Psoas muscle (tissue), 8 donors: ENCODE measurements around the gene GMEB2. TPM values are rescaled to one million over a fixed set of nuclear protein-coding genes. Genes with fewer than 3 reads are reported as not detected.
A peak's percentile ranks its signal among the peaks of the same experiment; 100 is the strongest.

Experiments
- ATAC-seq, 4 donors: fragments of 200-7000 bp; cut with Tn5 transposase; one replicate each; pipeline ENCODE4 v1.9.1; 2020; ENCODE audit warnings: moderate library complexity in 3 of 4, mild to moderate bottlenecking in 2 of 4
- DNase-seq, 2 donors: peaks; one replicate each; pipeline ENCODE4 v3.0.0-alpha.2; 2020
- H3K27ac ChIP-seq: fragments of 200-600 bp; one replicate; pipeline ENCODE4 v1.8.0; 2022
- H3K27me3 ChIP-seq, 3 donors: fragments of 200-600 bp in 1 of 3; one replicate each; pipeline versions ENCODE4 v1.6.1 to v1.8.0; 2013 to 2022; ENCODE audit warnings: low read length in 2 of 3, mild to moderate bottlenecking in 2 of 3, moderate library complexity in 1 of 3; ENCODE audit not compliant: insufficient read depth in 3 of 3
- H3K36me3 ChIP-seq, 2 donors: fragments of 200-600 bp in 1 of 2; one replicate each; pipeline versions ENCODE4 v1.6.1 to v1.8.0; 2013 to 2022; ENCODE audit warnings: low read depth in 1 of 2, mild to moderate bottlenecking in 1 of 2, moderate library complexity in 1 of 2; ENCODE audit not compliant: insufficient read depth in 1 of 2
- H3K4me1 ChIP-seq: fragments of 200-600 bp; one replicate; pipeline ENCODE4 v1.8.0; 2022
- H3K4me3 ChIP-seq: fragments of 200-600 bp; one replicate; pipeline ENCODE4 v1.8.0; 2022; ENCODE audit warnings: mild to moderate bottlenecking
- H3K9me3 ChIP-seq: fragments of 200-600 bp; one replicate; pipeline ENCODE4 v1.8.0; 2022
- CTCF ChIP-seq: fragments of 200-600 bp; IDR thresholded peaks from one replicate; pipeline ENCODE4 v1.8.0; 2022; ENCODE audit warnings: antibody characterized with exemption
- WGBS, 3 donors: extraction: QIAGEN DNeasy Blood & Tissue Kit; methylation state at CpG; one replicate each; pipeline versions ENCODE4 v1.1.6 to v1.1.7; 2013; 5-methylcytosine and 5-hydroxymethylcytosine counted together
- intact Hi-C, 2 donors: fragments of 100-400 bp; cut with DNase I; formaldehyde crosslinking; loops; one replicate each; pipeline versions ENCODE4 v1.11.0 to v1.14.2; 2022
- polyA plus RNA-seq, 3 donors: library from polyadenylated mRNA; stranded (reverse); fragments of 200-250 nt; gene quantifications; one replicate each; pipeline ENCODE4 v1.2.3, GENCODE V29; 2013
- total RNA-seq, 4 donors: library from RNA; stranded (reverse); fragmentation: NEBNext Ultra II Directional in 2 of 4; extraction: Animal tissue kit (Norgen Biotek cat#: 25700) in 2 of 4; gene quantifications; one replicate each; pipeline versions ENCODE4 v1.2.1 to v1.2.4, GENCODE V29; 2021 to 2023
- donor health status: healthy with polysubstance abuse.
- donor health status: DM: no; HTN: no; CAD: no; lungs with moderate emphysema.
- donor health status: Bipolar disorder and iron deficiency.
- donor health status: healthy.
- donor health status: DM: yes; HTN: yes; CAD: no.
- donor health status: DM: no; HTN: no; CAD: no.
- donor health status: DM: no; HTN: no; CAD: no.
- donor health status: DM: yes; HTN: yes; CAD: no.

The GMEB2 gene
- total and polyA plus RNA-seq, 7 donors: 5.4 to 10.1 (median 8.5) TPM

DNA sequence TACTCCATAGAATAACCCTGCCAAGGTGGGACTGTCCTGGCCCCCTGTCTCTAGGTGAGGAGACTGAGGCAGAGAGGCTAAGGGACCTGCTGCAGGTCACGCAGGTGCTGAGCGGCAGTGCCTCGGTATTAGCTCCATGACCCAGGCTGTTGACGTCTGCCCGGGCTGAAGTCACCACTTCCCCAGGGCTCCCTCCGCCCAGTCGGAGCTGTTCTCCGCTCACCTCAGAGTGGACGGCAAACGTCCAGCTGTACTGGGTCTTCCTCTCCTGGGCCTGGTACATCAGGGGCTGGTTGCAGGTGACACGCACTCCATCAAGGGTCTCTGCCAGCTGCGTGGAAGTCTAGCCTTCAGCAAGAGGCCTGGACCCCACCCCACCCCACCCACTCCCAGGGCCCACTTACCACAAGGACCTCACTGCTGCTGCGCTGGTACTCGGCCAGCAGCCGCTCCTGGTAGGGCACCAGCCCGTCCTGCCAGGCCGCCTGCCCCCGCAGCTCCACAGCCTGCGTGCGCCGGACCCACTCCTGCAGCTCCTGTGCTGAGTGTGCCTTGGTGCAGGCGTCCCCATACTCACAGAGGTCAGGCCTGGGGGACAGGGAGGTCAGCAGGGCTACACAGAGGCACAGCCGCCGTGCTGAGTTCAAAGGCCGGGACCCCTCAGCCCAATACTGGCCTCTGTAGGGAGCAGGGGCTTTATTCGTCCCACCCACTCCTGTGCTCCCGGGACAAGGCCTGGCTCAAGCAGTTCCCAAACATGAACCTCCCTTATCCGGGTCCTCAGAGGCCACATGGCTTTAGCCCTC, 56.4 kb downstream of the GMEB2 start:
- ATAC-seq: no peak

DNA sequence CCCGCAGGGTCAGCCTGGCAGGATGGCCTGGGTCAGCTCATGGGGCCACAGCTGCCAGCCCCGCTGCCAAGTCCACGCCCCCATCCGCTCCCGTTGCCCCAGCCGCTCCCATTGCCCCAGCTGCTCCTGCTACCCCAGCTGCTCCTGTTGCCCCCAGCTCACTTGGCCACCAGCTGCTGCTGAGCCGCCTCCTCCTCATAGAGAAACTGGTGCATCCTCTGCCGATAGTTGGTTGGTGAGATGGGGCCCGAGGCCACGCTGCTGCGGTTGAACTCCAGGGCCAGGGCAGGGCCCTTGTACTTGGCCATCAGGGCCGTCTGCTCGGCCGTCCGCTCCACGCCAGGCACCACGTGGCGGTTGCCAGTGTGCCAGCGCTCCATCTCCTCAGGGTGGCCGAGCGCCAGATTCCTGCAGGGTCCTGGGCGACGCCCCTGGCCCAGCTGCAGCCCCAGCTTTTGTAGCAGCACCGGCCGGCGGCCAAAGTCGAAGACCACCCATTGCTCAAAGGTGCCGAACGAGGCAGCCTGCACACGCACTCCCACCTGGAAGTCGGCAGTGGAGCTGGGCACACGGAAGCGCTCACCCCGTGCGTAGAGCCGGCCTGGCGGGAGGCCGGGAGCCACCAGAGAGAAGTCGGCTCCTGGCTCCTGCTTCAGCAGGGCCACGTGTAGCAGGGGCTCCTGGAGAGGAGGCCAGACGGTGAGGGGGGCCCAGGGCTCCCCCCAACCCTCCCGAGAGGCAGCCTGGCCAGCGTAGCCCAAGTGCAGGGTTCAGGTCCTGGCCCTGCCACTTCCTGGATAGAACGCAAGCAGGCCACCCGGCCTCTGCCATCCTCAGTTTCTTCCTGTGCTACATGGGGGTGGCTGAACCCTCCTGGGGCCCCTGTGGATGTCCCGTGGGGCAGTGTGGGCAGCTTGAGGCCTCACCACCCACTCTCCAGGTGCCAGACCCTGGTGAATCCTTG, 57.6 kb downstream of the GMEB2 start:
- TF ChIP-seq CTCF: no peak
- Histone ChIP-seq H3K27ac (no peak overlapping the region), H3K4me3 (no peak overlapping the region), H3K27me3 (peaks cover 0 to 38% (median 3%) of the 10 kb centered on the region in 3 donors), H3K4me1 (no peaks in the 10 kb centered on the region), H3K9me3 (no peaks in the 10 kb centered on the region), H3K36me3 (peaks cover 0 to 4% of the 10 kb centered on the region in 2 donors)
- DNase-seq: no peak
- ATAC-seq: no peak
- intact Hi-C loops: no loop called here
- 43 to 55% (median 44%) methylated on average over 45 to 46 of the region's 46 CpGs for WGBS, 3 donors

More for the DNA sequence above, 56.4 kb downstream of the GMEB2 start:
- intact Hi-C loops: no loop called here
- H3K9me3 ChIP-seq: no peaks in the 10 kb centered on the region
- TF ChIP-seq CTCF: no peak
- H3K36me3 ChIP-seq: no peaks in the 10 kb centered on the region
- 86 to 91% (median 88%) methylated on average over 26 to 28 of the region's 28 CpGs for WGBS, 3 donors
- H3K27me3 ChIP-seq: peaks cover 0 to 41% (median 3%) of the 10 kb centered on the region in 3 donors
- H3K4me1 ChIP-seq: no peaks in the 10 kb centered on the region
- H3K4me3 ChIP-seq: no peak overlapping the region
- H3K27ac ChIP-seq: no peak overlapping the region
- DNase-seq: no peak

GRCh38 chr20:63568170-63568981, 58.5 kb downstream of the GMEB2 start:
- peaks cover 0 to 4% of the 10 kb centered on the region in 2 donors for H3K36me3 ChIP-seq
- no peak overlapping the region for H3K27ac ChIP-seq
- TF ChIP-seq CTCF: no peak
- H3K4me1 ChIP-seq: no peaks in the 10 kb centered on the region
- intact Hi-C loops: no loop called here
- no peaks in the 10 kb centered on the region for H3K9me3 ChIP-seq
- peaks cover 0 to 29% (median 3%) of the 10 kb centered on the region in 3 donors for H3K27me3 ChIP-seq
- no peak overlapping the region for H3K4me3 ChIP-seq
- ATAC-seq (peak in 1 of 4 donors; percentile 10), DNase-seq (no peak)
- 70 to 84% (median 72%) methylated on average over 32 to 43 of the region's 43 CpGs for WGBS, 3 donors

DNA sequence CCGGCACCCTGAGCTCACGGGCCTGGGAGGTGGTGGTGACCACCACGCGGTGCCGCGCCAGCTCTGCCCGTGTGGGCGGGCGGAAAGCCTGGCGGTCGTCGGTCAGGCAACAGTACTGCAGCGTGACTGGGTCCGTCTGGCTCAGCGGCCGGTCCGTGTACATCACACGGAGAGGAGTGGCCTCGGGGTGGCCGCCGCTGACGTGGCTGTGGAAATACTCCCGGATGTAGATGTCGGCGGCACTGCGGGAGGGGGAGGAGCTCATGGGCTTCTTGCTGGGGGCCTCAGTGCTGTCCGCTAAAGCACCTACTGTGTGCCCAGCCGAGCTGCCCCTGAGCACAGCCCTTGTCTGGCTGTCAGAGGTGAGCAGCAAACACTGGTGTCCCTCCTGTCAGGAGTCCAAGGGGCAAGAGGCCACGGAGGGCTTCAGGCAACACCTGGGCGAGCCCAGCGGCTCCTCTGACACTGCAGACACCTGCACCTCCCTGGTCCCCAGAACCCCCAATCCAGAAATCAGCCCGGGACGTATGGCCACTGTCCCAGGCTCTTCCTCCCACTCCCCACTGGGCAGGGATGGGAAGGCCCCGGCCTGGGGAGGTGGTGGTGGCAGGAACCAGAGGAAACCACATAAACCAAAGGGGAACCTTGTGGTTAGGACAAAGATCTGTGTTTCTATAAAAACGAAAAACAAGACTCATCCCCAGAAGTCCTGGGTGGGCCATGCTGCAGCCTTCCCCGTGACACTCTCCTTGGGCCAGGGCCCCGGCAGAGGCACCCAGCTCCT, 59.3 kb downstream of the GMEB2 start:
- Histone ChIP-seq H3K9me3 (no peaks in the 10 kb centered on the region), H3K4me1 (no peaks in the 10 kb centered on the region), H3K4me3 (no peak overlapping the region), H3K27ac (no peak overlapping the region), H3K36me3 (peaks cover 0 to 4% of the 10 kb centered on the region in 2 donors), H3K27me3 (peaks cover 0 to 24% (median 3%) of the 10 kb centered on the region in 3 donors)
- ATAC-seq: peak in 1 of 4 donors; percentile 52
- WGBS, 3 donors: 84 to 91% (median 88%) methylated on average over 36 to 37 of the region's 37 CpGs
- no peak for TF ChIP-seq CTCF
- DNase-seq: peak; percentile 51 to 76
- intact Hi-C loops: no loop called here
